ENCODE measurements around the gene HAGHL.

DNA sequence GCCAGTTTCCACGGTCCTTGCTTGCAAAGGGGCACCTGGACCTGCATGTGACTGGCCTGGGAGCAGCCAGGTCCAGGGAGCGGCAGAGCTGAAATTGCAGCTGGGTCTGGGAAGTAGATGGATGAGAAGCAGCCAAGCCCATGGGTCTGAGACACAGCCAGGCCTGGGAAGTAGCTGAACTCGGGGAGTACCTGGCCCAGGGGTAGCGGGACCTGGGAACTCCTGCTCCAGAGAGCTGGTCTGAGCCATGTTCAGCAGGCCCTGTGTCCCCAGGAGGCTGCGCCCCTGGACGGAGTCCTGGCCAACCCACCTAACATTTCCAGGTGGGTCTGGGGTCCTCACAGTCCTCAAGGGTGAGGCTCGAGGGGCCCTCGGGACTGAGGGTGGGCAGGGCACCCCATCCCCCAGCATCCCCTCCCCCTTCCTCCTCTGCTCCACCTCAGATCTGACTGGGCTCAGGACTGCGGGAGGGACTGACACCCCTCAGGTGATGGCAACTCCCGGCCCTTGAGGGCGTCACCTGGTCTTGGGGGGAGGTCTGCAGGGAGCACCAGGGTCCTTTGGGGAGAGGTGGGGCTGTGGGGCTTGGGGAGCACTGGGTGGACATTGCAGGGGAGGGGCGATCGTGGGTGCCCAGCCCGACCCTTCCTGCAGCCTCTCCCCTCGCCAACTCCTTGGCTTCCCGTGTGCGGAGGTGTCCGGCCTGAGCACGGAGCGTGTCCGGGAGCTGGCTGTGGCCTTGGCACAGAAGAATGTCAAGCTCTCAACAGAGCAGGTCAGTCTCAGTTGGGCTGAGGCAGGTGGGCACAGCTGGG lies 36.7 kb downstream of the HAGHL start:
- TF ChIP-seq, protein P1, sequence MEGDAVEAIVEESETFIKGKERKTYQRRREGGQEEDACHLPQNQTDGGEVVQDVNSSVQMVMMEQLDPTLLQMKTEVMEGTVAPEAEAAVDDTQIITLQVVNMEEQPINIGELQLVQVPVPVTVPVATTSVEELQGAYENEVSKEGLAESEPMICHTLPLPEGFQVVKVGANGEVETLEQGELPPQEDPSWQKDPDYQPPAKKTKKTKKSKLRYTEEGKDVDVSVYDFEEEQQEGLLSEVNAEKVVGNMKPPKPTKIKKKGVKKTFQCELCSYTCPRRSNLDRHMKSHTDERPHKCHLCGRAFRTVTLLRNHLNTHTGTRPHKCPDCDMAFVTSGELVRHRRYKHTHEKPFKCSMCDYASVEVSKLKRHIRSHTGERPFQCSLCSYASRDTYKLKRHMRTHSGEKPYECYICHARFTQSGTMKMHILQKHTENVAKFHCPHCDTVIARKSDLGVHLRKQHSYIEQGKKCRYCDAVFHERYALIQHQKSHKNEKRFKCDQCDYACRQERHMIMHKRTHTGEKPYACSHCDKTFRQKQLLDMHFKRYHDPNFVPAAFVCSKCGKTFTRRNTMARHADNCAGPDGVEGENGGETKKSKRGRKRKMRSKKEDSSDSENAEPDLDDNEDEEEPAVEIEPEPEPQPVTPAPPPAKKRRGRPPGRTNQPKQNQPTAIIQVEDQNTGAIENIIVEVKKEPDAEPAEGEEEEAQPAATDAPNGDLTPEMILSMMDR (IDR thresholded peaks at IDR 0.05) = no peak
- TF ChIP-seq ZFX (IDR thresholded peaks at IDR 0.05; ENCODE audit: borderline replicate concordance) = no peak

Data from 22Rv1 (cell line).